PFSK-1 (cell line): ENCODE measurements around the gene CCNG2.

Source experiments
- TAF1 ChIP-seq: IDR thresholded peaks from 2 replicates; pipeline ENCODE4 v1.6.1; 2012; ENCODE audit warnings: low read length, control low read depth, borderline replicate concordance; ENCODE audit not compliant: insufficient read depth
- TF ChIP-seq, protein P1 (sequence below), 2 experiments: IDR thresholded peaks; 2 replicates each; pipeline versions ENCODE4 v1.6.1 to v1.8.0; 2011 to 2012; ENCODE audit warnings: low read depth in 2 of 2, low read length in 2 of 2, control low read depth in 1 of 2, inconsistent platforms in 1 of 2, mild to moderate bottlenecking in 1 of 2, moderate library complexity in 1 of 2; ENCODE audit not compliant: insufficient read depth in 1 of 2

DNA sequence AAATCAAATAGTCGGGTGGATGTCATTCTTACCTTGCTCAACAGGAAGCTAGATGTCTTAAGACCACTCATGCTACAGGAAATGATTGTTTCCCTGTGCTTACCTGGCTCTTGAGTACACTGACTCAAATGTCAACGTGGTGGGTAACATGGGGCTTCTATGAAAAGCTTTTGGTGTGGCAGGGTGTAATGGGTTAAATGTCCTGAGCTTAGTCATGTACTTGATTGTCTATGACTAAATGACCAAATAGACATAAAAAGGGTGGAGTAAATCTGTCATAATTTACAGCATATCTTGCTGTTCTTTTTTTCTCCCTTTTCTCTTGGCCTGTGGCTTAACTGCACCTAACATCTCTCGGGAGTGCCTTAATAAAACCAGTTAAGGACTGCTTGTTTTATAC, 44.9 kb downstream of the CCNG2 start:
- TF ChIP-seq TAF1: no peak
- TF ChIP-seq, protein P1, sequence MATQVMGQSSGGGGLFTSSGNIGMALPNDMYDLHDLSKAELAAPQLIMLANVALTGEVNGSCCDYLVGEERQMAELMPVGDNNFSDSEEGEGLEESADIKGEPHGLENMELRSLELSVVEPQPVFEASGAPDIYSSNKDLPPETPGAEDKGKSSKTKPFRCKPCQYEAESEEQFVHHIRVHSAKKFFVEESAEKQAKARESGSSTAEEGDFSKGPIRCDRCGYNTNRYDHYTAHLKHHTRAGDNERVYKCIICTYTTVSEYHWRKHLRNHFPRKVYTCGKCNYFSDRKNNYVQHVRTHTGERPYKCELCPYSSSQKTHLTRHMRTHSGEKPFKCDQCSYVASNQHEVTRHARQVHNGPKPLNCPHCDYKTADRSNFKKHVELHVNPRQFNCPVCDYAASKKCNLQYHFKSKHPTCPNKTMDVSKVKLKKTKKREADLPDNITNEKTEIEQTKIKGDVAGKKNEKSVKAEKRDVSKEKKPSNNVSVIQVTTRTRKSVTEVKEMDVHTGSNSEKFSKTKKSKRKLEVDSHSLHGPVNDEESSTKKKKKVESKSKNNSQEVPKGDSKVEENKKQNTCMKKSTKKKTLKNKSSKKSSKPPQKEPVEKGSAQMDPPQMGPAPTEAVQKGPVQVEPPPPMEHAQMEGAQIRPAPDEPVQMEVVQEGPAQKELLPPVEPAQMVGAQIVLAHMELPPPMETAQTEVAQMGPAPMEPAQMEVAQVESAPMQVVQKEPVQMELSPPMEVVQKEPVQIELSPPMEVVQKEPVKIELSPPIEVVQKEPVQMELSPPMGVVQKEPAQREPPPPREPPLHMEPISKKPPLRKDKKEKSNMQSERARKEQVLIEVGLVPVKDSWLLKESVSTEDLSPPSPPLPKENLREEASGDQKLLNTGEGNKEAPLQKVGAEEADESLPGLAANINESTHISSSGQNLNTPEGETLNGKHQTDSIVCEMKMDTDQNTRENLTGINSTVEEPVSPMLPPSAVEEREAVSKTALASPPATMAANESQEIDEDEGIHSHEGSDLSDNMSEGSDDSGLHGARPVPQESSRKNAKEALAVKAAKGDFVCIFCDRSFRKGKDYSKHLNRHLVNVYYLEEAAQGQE (IDR thresholded peaks at IDR 0.05; ENCODE audit: insufficient read depth in 1 of 2, low read depth in 2 of 2, low read length in 2 of 2): no peak
